Measurements from ENCODE around the gene ADAM12.
"Not testable (repeated sequence)": the region's sequence is repeated elsewhere in the genome, so short reads cannot be mapped to it uniquely, and the experiment has no call there.

Gene ADAM12

DNA sequence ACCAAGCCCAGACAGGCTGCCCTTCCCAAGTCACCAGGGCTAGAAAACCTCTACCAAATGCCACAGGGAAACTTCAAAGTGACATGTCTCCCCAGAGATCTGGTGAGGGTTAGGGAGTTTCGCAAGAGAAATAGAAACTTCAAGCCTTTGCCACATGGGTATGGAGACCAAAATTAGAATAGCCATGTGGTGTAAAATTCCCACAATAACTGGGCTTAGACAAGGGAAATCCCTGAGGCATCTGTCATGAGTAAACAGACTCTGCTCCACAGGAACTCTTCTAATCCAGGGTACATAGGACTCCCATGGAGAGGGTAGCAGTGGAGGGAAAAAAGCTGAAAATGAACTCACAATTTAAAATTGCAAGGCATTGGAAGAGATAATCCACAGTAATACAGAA lies 14.3 kb downstream of the ADAM12 start:
- no peak for DNase-seq (ENCODE audit: low read depth in 2 of 2)

DNA sequence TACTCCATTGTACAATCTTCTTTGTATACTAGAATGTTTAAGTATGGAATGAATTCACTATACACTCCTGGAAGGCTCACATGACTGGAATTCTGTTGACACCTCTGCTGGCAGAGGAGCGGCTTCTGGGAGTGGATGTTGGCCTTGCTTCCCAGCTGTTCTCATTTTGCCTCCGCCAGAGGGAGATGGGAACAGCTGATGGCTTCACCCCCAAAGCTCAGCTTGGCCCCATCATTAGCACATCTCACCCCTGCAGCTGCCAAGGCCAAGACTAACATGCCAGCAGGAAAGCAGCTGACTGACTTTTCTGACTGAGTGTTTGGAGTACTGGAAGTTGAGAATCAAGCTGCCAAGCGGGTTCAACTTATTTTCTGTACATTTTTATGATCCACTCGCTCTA lies 15.1 kb downstream of the ADAM12 start:
- no peak for DNase-seq (ENCODE audit: low read depth in 2 of 2)

- no peak for DNase-seq (ENCODE audit: low read depth in 2 of 2)
These were observed 15.9 kb downstream of the ADAM12 start for GRCh38 chr10:126372396-126372795.

GRCh38 chr10:126369125-126369710 lies 19.1 kb downstream of the ADAM12 start:
- DNase-seq (ENCODE audit: low read depth in 2 of 2), result no peak

GRCh38 chr10:126357169-126357568 lies 31.1 kb downstream of the ADAM12 start:
- no peak for DNase-seq (ENCODE audit: low read depth in 2 of 2)

- no peak for DNase-seq (ENCODE audit: low read depth in 2 of 2)
These were observed 34.6 kb downstream of the ADAM12 start for GRCh38 chr10:126353666-126354065.

GRCh38 chr10:126352453-126352852 lies 35.8 kb downstream of the ADAM12 start:
- no peak for DNase-seq (ENCODE audit: low read depth in 2 of 2)

GRCh38 chr10:126351021-126351420 lies 37.3 kb downstream of the ADAM12 start:
- no peak for DNase-seq (ENCODE audit: low read depth in 2 of 2)

- no peak for DNase-seq (ENCODE audit: low read depth in 2 of 2)
These were observed 37.9 kb downstream of the ADAM12 start for GRCh38 chr10:126350216-126350992.

DNA sequence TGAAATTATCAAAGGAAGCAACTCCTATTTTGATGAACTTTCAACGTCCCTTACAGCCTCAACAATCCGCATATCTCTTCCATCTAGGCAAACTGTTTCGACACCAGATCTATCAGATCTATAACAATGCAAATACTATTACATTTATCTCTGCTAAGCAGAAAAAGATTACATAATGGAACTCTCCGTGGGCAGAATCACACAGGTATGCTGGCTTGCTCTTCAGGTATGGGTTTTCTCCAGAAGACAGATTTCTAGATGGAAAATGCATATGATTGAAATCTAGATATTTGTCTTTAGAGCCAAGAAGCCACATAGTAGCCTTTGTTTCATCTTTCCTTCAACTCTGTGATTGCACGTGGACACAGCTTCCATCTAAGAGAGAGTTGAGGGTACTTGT lies 38.6 kb downstream of the ADAM12 start:
- no peak for DNase-seq (ENCODE audit: low read depth in 2 of 2)

DNA sequence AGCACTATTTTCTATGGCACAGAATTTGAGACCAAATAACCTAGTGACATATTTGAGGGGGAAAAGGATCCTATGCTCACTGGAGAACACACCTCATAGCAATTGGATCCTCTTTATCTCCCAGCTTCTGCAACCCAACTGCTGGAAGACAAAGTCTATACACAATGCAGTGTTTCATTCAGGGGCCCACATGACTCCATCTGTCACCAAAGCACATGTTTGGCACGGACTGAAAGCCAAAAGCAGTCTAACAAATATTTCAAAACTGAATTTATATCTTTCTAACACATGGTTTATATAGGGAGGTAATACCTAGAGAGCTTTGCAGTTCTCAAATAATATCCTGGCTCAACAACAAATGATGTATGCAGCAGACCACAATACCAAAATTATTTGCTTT lies 39.2 kb downstream of the ADAM12 start:
- DNase-seq (ENCODE audit: low read depth in 2 of 2), result no peak

DNA sequence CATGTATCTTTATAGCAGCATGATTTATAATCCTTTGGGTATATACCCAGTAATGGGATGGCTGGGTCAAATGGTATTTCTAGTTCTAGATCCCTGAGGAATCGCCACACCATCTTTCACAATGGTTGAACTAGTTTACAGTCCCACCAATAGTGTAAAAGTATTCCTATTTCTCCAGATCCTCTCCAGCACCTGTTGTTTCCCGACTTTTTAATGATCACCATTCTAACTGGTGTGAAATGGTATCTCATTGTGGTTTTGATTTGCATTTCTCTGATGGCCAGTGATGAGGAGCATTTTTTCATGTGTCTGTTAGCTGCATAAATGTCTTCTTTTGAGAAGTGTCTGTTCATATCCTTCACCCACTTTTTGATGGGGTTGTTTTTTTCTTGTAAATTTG lies 44.8 kb downstream of the ADAM12 start:
- not testable (repeated sequence) for DNase-seq (ENCODE audit: low read depth in 2 of 2)

DNA sequence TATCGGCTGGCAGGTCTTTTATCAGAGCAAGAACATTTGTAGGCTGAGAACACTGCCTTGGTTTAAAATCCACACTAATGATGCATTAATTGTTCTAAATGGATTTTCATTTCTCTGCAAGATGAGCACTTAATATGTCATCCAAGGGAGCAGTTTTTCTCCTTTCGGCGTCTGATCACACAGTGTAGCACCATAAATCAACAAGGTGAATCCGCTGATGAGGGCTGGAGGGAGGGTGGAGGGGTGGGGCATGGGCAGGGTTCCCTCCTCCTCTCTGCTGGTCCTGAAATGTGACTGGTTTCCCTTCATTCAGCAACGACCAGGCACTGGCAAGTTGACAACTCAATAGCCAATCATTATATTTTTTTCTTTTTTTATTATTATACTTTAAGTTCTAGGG lies 45.6 kb downstream of the ADAM12 start:
- DNase-seq (ENCODE audit: low read depth in 2 of 2), result no peak

DNA sequence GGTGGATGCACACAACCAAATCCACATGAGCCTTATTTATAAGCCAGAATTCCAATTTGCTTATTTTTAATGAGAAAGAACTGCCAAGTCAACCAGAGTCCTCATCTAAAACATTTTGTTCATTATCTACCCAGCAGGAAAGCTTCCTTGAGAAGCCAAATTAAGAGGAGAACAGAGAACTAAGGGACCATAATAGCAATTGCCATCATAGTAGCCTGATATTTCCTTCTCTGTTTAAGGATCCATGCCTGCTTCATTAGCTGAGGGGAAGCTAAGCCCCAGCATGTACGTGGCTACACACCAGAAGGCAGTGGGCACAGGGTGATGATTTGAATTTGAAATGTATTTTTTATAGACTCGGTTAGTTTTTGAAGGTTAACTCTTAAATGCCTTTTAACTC lies 46.8 kb downstream of the ADAM12 start:
- no peak for DNase-seq (ENCODE audit: low read depth in 2 of 2)

DNA sequence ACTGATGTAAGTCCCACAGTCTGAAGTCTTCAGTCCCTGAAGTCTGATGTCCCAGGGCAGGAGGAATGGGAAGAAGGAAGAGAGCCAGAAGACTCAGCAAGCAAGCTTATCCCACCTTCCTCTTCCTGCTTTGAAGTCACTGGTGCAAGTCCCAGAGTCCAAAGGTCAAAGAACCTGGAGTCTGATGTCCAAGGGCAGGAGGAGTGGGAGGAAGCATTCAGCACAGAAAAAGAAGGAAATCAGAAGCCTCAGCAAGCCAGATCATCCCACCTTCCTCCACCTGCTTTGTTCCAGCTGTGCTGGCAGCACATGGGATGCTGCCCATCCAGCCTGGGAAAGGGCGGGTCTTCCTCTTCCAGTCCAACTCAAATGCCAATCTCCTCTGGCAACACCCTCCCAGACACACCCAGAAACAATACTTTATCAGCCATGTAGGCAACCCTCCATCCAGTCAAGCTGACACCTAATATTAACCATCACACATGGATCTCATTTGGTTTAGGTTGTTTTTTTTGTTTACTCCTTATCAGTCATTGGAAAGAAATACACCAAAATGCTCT lies 50.9 kb downstream of the ADAM12 start:
- DNase-seq (ENCODE audit: low read depth in 2 of 2), result no peak

GRCh38 chr10:126336801-126337200 lies 51.5 kb downstream of the ADAM12 start:
- no peak for DNase-seq (ENCODE audit: low read depth in 2 of 2)

GRCh38 chr10:126334272-126334671 lies 54.0 kb downstream of the ADAM12 start:
- DNase-seq (ENCODE audit: low read depth in 2 of 2), result no peak

DNA sequence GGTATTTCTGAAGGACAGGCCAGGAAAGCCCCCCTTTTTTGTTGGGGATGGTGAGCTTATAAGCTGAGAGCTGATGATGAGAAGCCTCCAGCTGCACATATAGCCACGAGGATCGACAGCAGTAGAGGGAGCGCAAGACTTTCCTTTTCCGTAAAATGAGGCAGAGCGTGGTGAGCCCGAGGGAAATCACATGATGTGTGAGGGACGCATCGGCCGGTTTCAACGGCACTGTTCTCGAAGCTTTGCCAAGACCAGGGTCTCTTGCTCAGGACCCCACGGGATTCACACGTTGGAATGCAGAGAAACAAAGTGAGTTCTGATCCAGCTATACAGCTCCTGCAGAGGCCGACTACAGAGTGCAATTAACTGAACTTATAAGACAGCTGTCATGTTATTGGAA lies 55.7 kb downstream of the ADAM12 start:
- DNase-seq (ENCODE audit: low read depth in 2 of 2), result no peak

- no peak for DNase-seq (ENCODE audit: low read depth in 2 of 2)
These were observed 57.2 kb downstream of the ADAM12 start for GRCh38 chr10:126331101-126331500.

GRCh38 chr10:126324826-126325225 lies 63.5 kb downstream of the ADAM12 start:
- DNase-seq (ENCODE audit: low read depth in 2 of 2), result no peak

GRCh38 chr10:126321440-126321839 lies 66.8 kb downstream of the ADAM12 start:
- no peak for DNase-seq (ENCODE audit: low read depth in 2 of 2)

- no peak for DNase-seq (ENCODE audit: low read depth in 2 of 2)
These were observed 70.5 kb downstream of the ADAM12 start for GRCh38 chr10:126317751-126318150.

DNA sequence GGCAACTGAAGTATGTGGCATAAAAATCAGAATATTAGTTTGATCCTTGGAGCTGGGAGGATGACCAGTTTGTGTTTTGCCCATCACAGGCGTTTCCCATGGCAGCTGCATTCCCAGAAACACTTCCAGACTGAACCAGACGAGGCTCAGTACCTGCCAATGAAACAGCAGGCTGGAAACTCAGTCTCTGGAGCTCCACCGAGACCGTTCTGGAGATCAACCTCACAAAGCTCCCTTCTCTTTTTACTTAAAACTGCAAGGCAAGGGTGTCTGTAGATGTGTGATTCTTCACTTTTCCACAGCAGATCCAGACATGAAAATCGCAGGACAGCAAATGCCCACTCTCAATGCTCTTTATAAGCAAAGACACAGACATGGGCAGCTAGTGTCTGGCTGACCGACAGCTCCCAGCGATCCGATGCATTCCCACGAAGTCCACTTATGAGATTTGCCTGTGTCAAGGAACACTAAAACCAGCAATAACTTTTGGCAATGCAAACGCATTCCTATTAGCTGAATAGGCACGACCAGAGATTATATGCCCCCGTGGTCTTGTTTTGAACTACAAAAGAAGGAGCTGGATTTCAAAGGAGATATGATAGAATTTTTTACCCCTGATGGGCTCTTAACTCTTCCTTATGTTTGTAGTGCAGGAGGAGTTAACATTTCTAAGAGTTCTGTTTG lies 72.6 kb downstream of the ADAM12 start:
- no peak for DNase-seq (ENCODE audit: low read depth in 2 of 2)

Data from stimulated activated CD8-positive, alpha-beta memory T cell treated with anti-CD3 and anti-CD28 coated beads, Interleukin-15, amount 100 ng/mL, for 48 hours (primary cell).